SU-DHL-6 (cell line): ENCODE data around the gene GPATCH8.

ENCODE experiments used
- H2AFZ ChIP-seq: fragments of 200-600 bp; sonication (generic); 2 replicates; pipeline ENCODE4 v1.6.1; 2014; ENCODE audit warnings: low read depth, mild to moderate bottlenecking, moderate library complexity, mixed read lengths, antibody characterized with exemption, low read length; ENCODE audit not compliant: severe bottlenecking
- H3F3A ChIP-seq: fragments of 200-600 bp; shearing (Covaris generic); 2 replicates; pipeline ENCODE4 v1.6.0; 2016; ENCODE audit warnings: antibody characterized with exemption, mild to moderate bottlenecking; ENCODE audit not compliant: insufficient read depth
- H3K27ac ChIP-seq: fragments of 200-600 bp; sonication (generic); 2 replicates; pipeline ENCODE4 v1.5.1; 2016; ENCODE audit warnings: low read depth, mild to moderate bottlenecking, low read length, moderate library complexity, mixed read lengths
- H3K27me3 ChIP-seq: fragments of 200-600 bp; sonication (generic), shearing (Covaris generic); 2 replicates; pipeline ENCODE4 v1.6.0; 2014; ENCODE audit warnings: mild to moderate bottlenecking, low read length
- H3K36me3 ChIP-seq: fragments of 200-600 bp; sonication (generic); 2 replicates; pipeline ENCODE4 v1.6.1; 2014; ENCODE audit warnings: mild to moderate bottlenecking, low read length, mixed read lengths
- H3K4me2 ChIP-seq: fragments of 300-600, 200-600 bp; shearing (Covaris generic), sonication (generic); 2 replicates; pipeline ENCODE4 v1.6.0; 2014; ENCODE audit warnings: low read length, low read depth, mild to moderate bottlenecking; ENCODE audit not compliant: poor library complexity, severe bottlenecking
- H3K4me3 ChIP-seq: fragments of 200-600 bp; sonication (generic); 2 replicates; pipeline ENCODE4 v1.5.1; 2014; ENCODE audit warnings: antibody characterized with exemption, low read length, mild to moderate bottlenecking, mixed read lengths; ENCODE audit not compliant: insufficient read depth, poor library complexity, severe bottlenecking
- H3K79me2 ChIP-seq: fragments of 200-600 bp; sonication (generic); 2 replicates; pipeline ENCODE4 v1.6.1; 2014; ENCODE audit warnings: mild to moderate bottlenecking, low read length, moderate library complexity; ENCODE audit not compliant: insufficient read depth
- H3K9ac ChIP-seq: fragments of 200-600 bp; sonication (generic); 2 replicates; pipeline ENCODE4 v1.7.0; 2014; ENCODE audit warnings: mild to moderate bottlenecking, low read length
- H3K9me2 ChIP-seq: fragments of 200-600 bp; sonication (generic); replicated peaks from 2 replicates; pipeline ENCODE4 v1.6.1; 2014; ENCODE audit warnings: low read length; ENCODE audit not compliant: insufficient read depth
- H3K9me3 ChIP-seq: fragments of 200-600 bp; sonication (generic); 2 replicates; pipeline ENCODE4 v1.6.1; 2014; ENCODE audit warnings: low read length, mixed read lengths; ENCODE audit not compliant: insufficient read depth
- H4K20me1 ChIP-seq: fragments of 200-600 bp; sonication (generic); 2 replicates; pipeline ENCODE4 v1.6.1; 2014; ENCODE audit warnings: low read depth, mild to moderate bottlenecking, antibody characterized with exemption, low read length, moderate library complexity, mixed read lengths
- CTCF ChIP-seq: fragments of 200-600 bp; sonication (generic); IDR thresholded peaks from one replicate; pipeline ENCODE4 v1.5.1; 2017; ENCODE audit warnings: antibody characterized with exemption, mild to moderate bottlenecking, low read length, moderate library complexity; ENCODE audit not compliant: insufficient read depth, poor library complexity, severe bottlenecking
- EZH2phosphoT487 ChIP-seq: fragments of 200-600 bp; sonication (generic), shearing (Covaris generic); conservative IDR thresholded peaks from 2 replicates; pipeline ENCODE4 v1.6.1; 2018; ENCODE audit warnings: mild to moderate bottlenecking, antibody characterized with exemption, low read length, moderate library complexity, mixed read lengths

Gene GPATCH8

DNA sequence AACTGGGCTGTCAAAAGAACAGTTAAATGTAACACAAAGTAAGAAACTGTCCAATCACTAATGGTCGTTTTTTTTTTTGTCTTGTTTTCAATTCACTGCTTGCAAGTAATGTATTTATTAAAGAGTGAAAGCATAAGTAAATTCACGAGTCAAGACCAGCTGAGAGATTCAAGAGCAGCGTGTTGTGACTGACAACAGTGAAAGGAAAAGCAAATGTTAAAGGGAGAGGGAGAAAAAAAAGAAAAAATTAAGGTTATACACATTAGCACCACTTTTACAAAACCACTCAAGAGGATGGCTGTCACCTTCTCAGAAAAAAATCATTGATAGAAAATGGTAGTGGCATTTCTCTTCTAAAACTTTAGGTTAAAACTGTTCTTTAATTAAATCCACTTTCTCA, 36.1 kb downstream of the GPATCH8 start:
- peaks cover 6% of the 10 kb centered on the region; the same call in 1 of the 2 replicates for H3F3A ChIP-seq
- no peaks in the 10 kb centered on the region for H3K9me2 ChIP-seq
- H3K9ac ChIP-seq: no peak overlapping the region
- H3K27ac ChIP-seq: no peak overlapping the region
- no peak overlapping the region for H3K4me2 ChIP-seq
- no peak for TF ChIP-seq EZH2phosphoT487
- no peak for TF ChIP-seq CTCF
- no peaks in the 10 kb centered on the region for H3K9me3 ChIP-seq
- no peaks in the 10 kb centered on the region; the same call in 1 of the 2 replicates for H4K20me1 ChIP-seq
- peaks cover 16% of the 10 kb centered on the region; the same call in 1 of the 2 replicates for H3K36me3 ChIP-seq
- H2AFZ ChIP-seq: no peak overlapping the region
- H3K27me3 ChIP-seq: no peaks in the 10 kb centered on the region
- no peak overlapping the region for H3K4me3 ChIP-seq
- peaks cover 77% of the 10 kb centered on the region for H3K79me2 ChIP-seq

- H3K36me3 ChIP-seq: peaks cover 12% of the 10 kb centered on the region; the same call in 1 of the 2 replicates
- no peak overlapping the region for H3K9ac ChIP-seq
- H3K27me3 ChIP-seq: no peaks in the 10 kb centered on the region
- H3K4me3 ChIP-seq: no peak overlapping the region
- H3K27ac ChIP-seq: no peak overlapping the region
- H3K4me2 ChIP-seq: no peak overlapping the region
- H4K20me1 ChIP-seq: no peaks in the 10 kb centered on the region
- peaks cover 71% of the 10 kb centered on the region for H3K79me2 ChIP-seq
- H3K9me2 ChIP-seq: no peaks in the 10 kb centered on the region
- TF ChIP-seq EZH2phosphoT487 (no peak), CTCF (no peak)
- no peak overlapping the region for H2AFZ ChIP-seq
- peaks cover under 1% of the 10 kb centered on the region; the same call in 1 of the 2 replicates for H3F3A ChIP-seq
- no peaks in the 10 kb centered on the region for H3K9me3 ChIP-seq
Measured at GRCh38 chr17:44466339-44466738, 36.9 kb downstream of the GPATCH8 start.

DNA sequence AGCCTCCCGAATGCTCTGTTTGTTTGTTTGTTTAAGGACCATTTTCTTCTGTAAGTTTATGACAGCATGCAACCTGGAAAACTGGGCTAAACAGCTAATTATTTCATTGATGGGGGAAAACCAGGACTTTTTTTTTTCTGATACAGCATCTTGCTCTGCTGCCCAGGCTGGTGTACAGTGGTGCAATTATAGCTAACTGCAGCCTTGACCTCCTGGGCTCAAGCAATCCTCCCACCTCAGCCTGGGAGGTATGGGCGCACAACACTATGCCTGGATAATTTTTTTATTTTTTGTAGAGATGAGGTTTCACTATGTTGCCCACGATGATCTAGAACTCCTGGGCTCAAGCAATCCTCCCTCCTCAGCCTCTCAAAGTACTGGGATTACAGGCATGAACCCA, 37.3 kb downstream of the GPATCH8 start:
- Histone ChIP-seq H4K20me1 (no peaks in the 10 kb centered on the region), H3K9ac (no peak overlapping the region), H2AFZ (no peak overlapping the region), H3K4me2 (no peak overlapping the region), H3F3A (no peaks in the 10 kb centered on the region), H3K27ac (no peak overlapping the region), H3K9me3 (no peaks in the 10 kb centered on the region), H3K36me3 (peaks cover 10% of the 10 kb centered on the region; the same call in 1 of the 2 replicates), H3K9me2 (no peaks in the 10 kb centered on the region), H3K4me3 (no peak overlapping the region), H3K27me3 (no peaks in the 10 kb centered on the region), H3K79me2 (peaks cover 67% of the 10 kb centered on the region)
- no peak for TF ChIP-seq CTCF
- TF ChIP-seq EZH2phosphoT487: no peak
